IPS-11a (cell line): Measurements from ENCODE around the gene MST1.

Source experiments
- H3K4me3 ChIP-seq: one replicate; pipeline ENCODE4 v1.5.1; 2013; ENCODE audit warnings: low read depth, low read length, control low read depth

Gene MST1

GRCh38 chr3:49689046-49689907 is at the start of gene MST1, which contains the start of gene RNF123:
TSS of gene MST1 (minus strand) at chr3:49689474. CDS start at chr3:49688691, 783 bp downstream.
TSS of gene RNF123 (plus strand) at chr3:49689557. CDS start at chr3:49691166, 1,609 bp downstream.
- H3K4me3 ChIP-seq = peak within 1 kb of the TSS; percentile 82

GRCh38 chr3:49738067-49738713 is 48.9 kb upstream of the MST1 start:
- no peak overlapping the region for H3K4me3 ChIP-seq

- no peak overlapping the region for H3K4me3 ChIP-seq
These were observed 45.5 kb upstream of the MST1 start for GRCh38 chr3:49734752-49735151.

- H3K4me3 ChIP-seq = no peak overlapping the region
These were observed 44.3 kb upstream of the MST1 start for GRCh38 chr3:49733551-49733950.

GRCh38 chr3:49732597-49732996 is 43.3 kb upstream of the MST1 start:
- H3K4me3 ChIP-seq = no peak overlapping the region

GRCh38 chr3:49729966-49730609 is 40.8 kb upstream of the MST1 start:
- no peak overlapping the region for H3K4me3 ChIP-seq

GRCh38 chr3:49727924-49728361 is 38.7 kb upstream of the MST1 start:
- H3K4me3 ChIP-seq = no peak overlapping the region

- no peak overlapping the region for H3K4me3 ChIP-seq
These were observed 38.1 kb upstream of the MST1 start for GRCh38 chr3:49727154-49727923.

- no peak overlapping the region for H3K4me3 ChIP-seq
These were observed 36.8 kb upstream of the MST1 start for GRCh38 chr3:49725906-49726681.

- peak overlapping the region; percentile 99 for H3K4me3 ChIP-seq
These were observed 35.3 kb upstream of the MST1 start for GRCh38 chr3:49724586-49724985.

- peak within 1 kb of the TSS; percentile 99 for H3K4me3 ChIP-seq
These were observed 34.6 kb upstream of the MST1 start, which contains the start of gene GMPPB for GRCh38 chr3:49723628-49724551. TSS of gene GMPPB (minus strand) at chr3:49723951. CDS start at chr3:49723726, 225 bp downstream.

GRCh38 chr3:49723296-49723627 is 34.0 kb upstream of the MST1 start:
- peak overlapping the region; percentile 99 for H3K4me3 ChIP-seq

- H3K4me3 ChIP-seq = peak overlapping the region; percentile 99
These were observed 33.6 kb upstream of the MST1 start for GRCh38 chr3:49722896-49723295.

GRCh38 chr3:49721896-49722781 is 32.9 kb upstream of the MST1 start:
- no peak overlapping the region for H3K4me3 ChIP-seq

GRCh38 chr3:49721596-49721895 is 32.3 kb upstream of the MST1 start:
- no peak overlapping the region for H3K4me3 ChIP-seq

GRCh38 chr3:49720855-49721595 is 31.8 kb upstream of the MST1 start:
- H3K4me3 ChIP-seq = no peak overlapping the region

- H3K4me3 ChIP-seq = peak within 1 kb of the TSS; percentile 70
These were observed 30.1 kb upstream of the MST1 start, which contains the start of gene AMIGO3 for GRCh38 chr3:49719214-49719884. TSS of gene AMIGO3 (minus strand) at chr3:49719684. CDS start at chr3:49719465, 219 bp downstream.
